K562 (cell line): ENCODE results near the gene RHOC. TPM values are rescaled to one million over a fixed set of nuclear protein-coding genes. Genes with fewer than 3 reads are reported as not detected.
A peak's percentile ranks its signal among the peaks of the same experiment; 100 is the strongest.

Source experiments
- BACH1 ChIP-seq: fragments of 200-800 bp; sonication (Bioruptor generic); IDR thresholded peaks from 2 replicates; pipeline ENCODE4 v1.6.1; 2016; ENCODE audit warnings: missing genetic modification characterization, missing compliant biosample characterization
- BCL6 ChIP-seq: fragments of 250-450 bp; sonication (Bioruptor Pico); IDR thresholded peaks from 2 replicates; pipeline ENCODE4 v1.4.0; 2020
- CGGBP1 ChIP-seq: fragments of 250-450 bp; sonication (Bioruptor Pico); IDR thresholded peaks from 2 replicates; pipeline ENCODE4 v1.9.0; 2021; ENCODE audit warnings: mild to moderate bottlenecking
- CTCF ChIP-seq, 3 experiments: IDR thresholded peaks in 2 of 3; conservative IDR thresholded peaks in 1 of 3; 2 replicates each; pipeline ENCODE4 v1.5.1; 2011 to 2012; ENCODE audit warnings: low read length in 3 of 3, mild to moderate bottlenecking in 3 of 3, control low read depth in 2 of 3, improper control_type of control experiment in 1 of 3, inconsistent platforms in 1 of 3, low read depth in 1 of 3, mixed read lengths in 1 of 3, moderate library complexity in 1 of 3; ENCODE audit not compliant: insufficient read depth in 2 of 3
- REST ChIP-seq, 2 experiments: fragments of 450-650 bp; formaldehyde crosslinking in 1 of 2; IDR thresholded peaks; 2 replicates each; pipeline versions ENCODE4 v1.4.0 to v1.6.1; 2014 to 2020; ENCODE audit warnings: mild to moderate bottlenecking in 2 of 2, borderline replicate concordance in 1 of 2, low read depth in 1 of 2
- SIRT6 ChIP-seq: IDR thresholded peaks from one replicate; pipeline ENCODE4 v1.6.1; 2012; ENCODE audit warnings: low read depth, mild to moderate bottlenecking, control low read depth, inconsistent platforms, low read length, moderate library complexity
- SRSF3 ChIP-seq: fragments of 200-400 bp; formaldehyde crosslinking; IDR thresholded peaks from 2 replicates; pipeline ENCODE4 v1.6.1; 2016; ENCODE audit warnings: mild to moderate bottlenecking, low read length, moderate library complexity; ENCODE audit not compliant: insufficient read depth
- SUPT5H ChIP-seq: fragments of 450-650 bp; IDR thresholded peaks from 2 replicates; pipeline ENCODE4 v1.6.1; 2016
- UBTF ChIP-seq, 2 experiments: IDR thresholded peaks; 2 replicates each; pipeline ENCODE4 v1.6.1; 2012; ENCODE audit warnings: improper control_type of control experiment in 2 of 2, low read depth in 2 of 2, low read length in 2 of 2, borderline replicate concordance in 1 of 2
- ZBTB12 ChIP-seq: fragments of 250-450 bp; sonication (Bioruptor Pico); IDR thresholded peaks from 2 replicates; pipeline ENCODE4 v1.4.0; 2020
- ZEB2 ChIP-seq: fragments of 450-650 bp; IDR thresholded peaks from 2 replicates; pipeline ENCODE4 v1.6.1; 2016
- ZNF134 ChIP-seq: fragments of 250-450 bp; sonication (Bioruptor Pico); conservative IDR thresholded peaks from 2 replicates; pipeline ENCODE4 v1.4.0; 2020
- ZNF57 ChIP-seq: fragments of 450-650 bp; formaldehyde crosslinking; IDR thresholded peaks from 2 replicates; pipeline ENCODE4 v1.4.0; 2020; ENCODE audit warnings: mild to moderate bottlenecking, moderate library complexity
- ZZZ3 ChIP-seq: fragments of 450-650 bp; IDR thresholded peaks from 2 replicates; pipeline ENCODE4 v1.6.1; 2016; ENCODE audit warnings: antibody characterized with exemption, mild to moderate bottlenecking, moderate library complexity
- polyA plus RNA-seq, 8 experiments: library from polyadenylated mRNA; depleted of rRNA in 4 of 8; stranded (reverse) in 5 of 8; unstranded in 3 of 8; fragments of >200 nt; fragmentation: Nextera tagmentation in 2 of 8; fragmentation: Illumina TruSeq in 1 of 8; extraction: Ambion mirVana in 2 of 8; extraction: Trizol in 1 of 8; gene quantifications; 2 replicates each; pipeline versions ENCODE4 v1.2.1 to v1.2.3, GENCODE V29; 2011 to 2014; ENCODE audit warnings: inconsistent platforms in 1 of 8, missing spikeins in 1 of 8
- total RNA-seq, 7 experiments: library from RNA; depleted of rRNA in 6 of 7; stranded (reverse); fragments of >200 nt in 6 of 7; fragmentation: Illumina TruSeq in 2 of 7; extraction: Trizol in 2 of 7; gene quantifications; 2 replicates each; pipeline versions ENCODE4 v1.2.1 to v1.2.3, GENCODE V29; 2011 to 2021; ENCODE audit warnings: low replicate concordance in 1 of 7

RHOC gene
- total and polyA plus RNA-seq, 9 of the 15 experiments (the other 6 are each of a cell fraction or from before 2014, with no cell fraction given): 35.2 to 364 (median 204) TPM

GRCh38 chr1:112737573-112737972 is 30.6 kb upstream of the RHOC start (continued):
- TF ChIP-seq CTCF (IDR thresholded peaks at IDR 0.05 in 2 of 3, conservative IDR thresholded peaks at IDR 0.05 in 1 of 3; ENCODE audit: insufficient read depth in 2 of 3, low read depth in 1 of 3, low read length in 3 of 3): peak in 2 of 3 experiments; percentile 19 to 39; a peak in 2 of 6 replicates
- TF ChIP-seq UBTF (IDR thresholded peaks at IDR 0.05; ENCODE audit: borderline replicate concordance in 1 of 2, low read depth in 2 of 2, low read length in 2 of 2): no peak
- no peak for TF ChIP-seq BCL6 (CRISPR knock-in tag)
- no peak for TF ChIP-seq ZNF57 (CRISPR knock-in tag)
- TF ChIP-seq ZEB2: no peak
- no peak for TF ChIP-seq SRSF3
- TF ChIP-seq REST (IDR thresholded peaks at IDR 0.05; ENCODE audit: borderline replicate concordance): peak; percentile 10; the same call in 1 of the 2 replicates
- no peak for TF ChIP-seq REST (CRISPR knock-in tag; IDR thresholded peaks at IDR 0.05; ENCODE audit: low read depth)
- TF ChIP-seq SUPT5H: no peak
- TF ChIP-seq BACH1 (tag): no peak
- no peak for TF ChIP-seq CGGBP1
- TF ChIP-seq ZBTB12 (CRISPR knock-in tag): no peak
- no peak for TF ChIP-seq ZNF134 (CRISPR knock-in tag)
- no peak for TF ChIP-seq ZZZ3
- no peak for TF ChIP-seq SIRT6
